Germinal center (tissue), 1 donor: ENCODE measurements around the gene USP53.
"Not testable (repeated sequence)": the region's sequence is repeated elsewhere in the genome, so short reads cannot be mapped to it uniquely, and the experiment has no call there.

Source experiments
- DNase-seq: peaks from one replicate; pipeline ENCODE4 v3.0.0; 2012; ENCODE audit warnings: mixed read lengths, low spot score

USP53 gene

GRCh38 chr4:119271361-119272085 is 59.0 kb downstream of the USP53 start:
- no peak for DNase-seq

- not testable (repeated sequence) for DNase-seq
Measured at GRCh38 chr4:119279541-119279940, 67.0 kb downstream of the USP53 start.

- not testable (repeated sequence) for DNase-seq
Measured at GRCh38 chr4:119279945-119280344, 67.4 kb downstream of the USP53 start.

GRCh38 chr4:119281393-119281792 is 68.9 kb downstream of the USP53 start:
- DNase-seq: no peak

GRCh38 chr4:119284876-119285780 is 72.6 kb downstream of the USP53 start:
- no peak for DNase-seq

GRCh38 chr4:119286377-119287002 is 74.0 kb downstream of the USP53 start:
- DNase-seq: no peak

GRCh38 chr4:119289313-119289712 is 76.8 kb downstream of the USP53 start:
- no peak for DNase-seq

GRCh38 chr4:119290598-119290997 is 78.1 kb downstream of the USP53 start:
- DNase-seq: no peak

- DNase-seq: no peak
Measured at GRCh38 chr4:119296356-119296755, 83.8 kb downstream of the USP53 start.

- DNase-seq: no peak
Measured at GRCh38 chr4:119297795-119298194, 85.3 kb downstream of the USP53 start.

GRCh38 chr4:119299260-119299671 is 86.8 kb downstream of the USP53 start:
- peak; percentile 14 for DNase-seq

- peak; percentile 73 for DNase-seq
Measured at GRCh38 chr4:119299741-119300100, 87.2 kb downstream of the USP53 start.

GRCh38 chr4:119300101-119300978 is 87.8 kb downstream of the USP53 start:
- DNase-seq: peak; percentile 91

GRCh38 chr4:119302073-119302832 is 89.7 kb downstream of the USP53 start:
- DNase-seq: no peak

- no peak for DNase-seq
Measured at GRCh38 chr4:119303587-119304305, 91.2 kb downstream of the USP53 start.

- no peak for DNase-seq
Measured at GRCh38 chr4:119304431-119304830, 91.9 kb downstream of the USP53 start.

- no peak for DNase-seq
Measured at GRCh38 chr4:119307606-119308005, 95.1 kb downstream of the USP53 start.

- no peak for DNase-seq
Measured at GRCh38 chr4:119310826-119311225, 98.3 kb downstream of the USP53 start.

- DNase-seq: no peak
Measured at GRCh38 chr4:119313237-119313636, 100.7 kb downstream of the USP53 start.

- DNase-seq: no peak
Measured at GRCh38 chr4:119314356-119314755, 101.8 kb downstream of the USP53 start.
